ENCODE results near the gene FRG1. TPM values are rescaled to one million over a fixed set of nuclear protein-coding genes. Genes with fewer than 3 reads are reported as not detected.
"Not testable (repeated sequence)": the region's sequence is repeated elsewhere in the genome, so short reads cannot be mapped to it uniquely, and the experiment has no call there.

Gene FRG1
- 39.7 TPM for total RNA-seq
- long read RNA-seq, transcript FRG1-201 (9 exons, 1,074 nt) = major isoform, 25 of 30 reads
- long read RNA-seq, partial matches to known transcripts = 5 of 30 reads
- long read RNA-seq, other reads (novel, unspliced or antisense) = 0 of 30 reads

- TF ChIP-seq CTCF (IDR thresholded peaks at IDR 0.05) = peak; percentile 94
- intact Hi-C loops (cut with DNase I) = no loop called here
- H3K27ac ChIP-seq = peak within 1 kb of the TSS; percentile 93
- peaks cover 7% of the 10 kb centered on the region for H3K36me3 ChIP-seq
- peaks cover 28% of the 10 kb centered on the region for H3K4me1 ChIP-seq
- ATAC-seq (peak; percentile 100), DNase-seq (peak; percentile 96)
- H3K9me3 ChIP-seq = no peaks in the 10 kb centered on the region
- H3K4me3 ChIP-seq = peak within 1 kb of the TSS; percentile 94
- H3K27me3 ChIP-seq (ENCODE audit: low read depth) = no peaks in the 10 kb centered on the region
These were observed at the start of gene FRG1 for GRCh38 chr4:189940178-189941004. Gene FRG1 (plus strand): TSS chr4:189940872. CDS start chr4:189941010, 138 bp downstream.

GRCh38 chr4:189897667-189898066 lies 43.0 kb upstream of the FRG1 start:
- H3K36me3 ChIP-seq = no peaks in the 10 kb centered on the region
- TF ChIP-seq CTCF (IDR thresholded peaks at IDR 0.05) = no peak
- intact Hi-C loops (cut with DNase I) = no loop called here
- DNase-seq (no peak), ATAC-seq (no peak)
- no peaks in the 10 kb centered on the region for H3K4me1 ChIP-seq
- no peak overlapping the region for H3K4me3 ChIP-seq
- H3K27me3 ChIP-seq (ENCODE audit: low read depth) = no peaks in the 10 kb centered on the region
- no peaks in the 10 kb centered on the region for H3K9me3 ChIP-seq
- no peak overlapping the region for H3K27ac ChIP-seq

GRCh38 chr4:189899481-189900015 lies 41.1 kb upstream of the FRG1 start:
- H3K27ac ChIP-seq; intact Hi-C loops (cut with DNase I); H3K9me3 ChIP-seq: not testable (repeated sequence)

GRCh38 chr4:189904420-189905027 lies 36.1 kb upstream of the FRG1 start:
- H3K4me3 ChIP-seq; intact Hi-C loops (cut with DNase I); H3K4me1 ChIP-seq; H3K9me3 ChIP-seq; H3K36me3 ChIP-seq; H3K27ac ChIP-seq; H3K27me3 ChIP-seq (ENCODE audit: low read depth); DNase-seq; ATAC-seq: not testable (repeated sequence)
- TF ChIP-seq CTCF (IDR thresholded peaks at IDR 0.05) = peak; percentile 57

More at GRCh38 chr4:189899481-189900015, 41.1 kb upstream of the FRG1 start:
- not testable (repeated sequence) for DNase-seq; ATAC-seq; H3K4me3 ChIP-seq; H3K27me3 ChIP-seq (ENCODE audit: low read depth); H3K4me1 ChIP-seq; H3K36me3 ChIP-seq

GRCh38 chr4:189912170-189912569 lies 28.5 kb upstream of the FRG1 start:
- Histone ChIP-seq H3K27me3 (ENCODE audit: low read depth) (no peaks in the 10 kb centered on the region), H3K4me1 (no peaks in the 10 kb centered on the region), H3K4me3 (no peak overlapping the region), H3K27ac (no peak overlapping the region), H3K9me3 (no peaks in the 10 kb centered on the region), H3K36me3 (no peaks in the 10 kb centered on the region)
- intact Hi-C loops (cut with DNase I) = no loop called here
- DNase-seq (no peak), ATAC-seq (no peak)
- TF ChIP-seq CTCF (IDR thresholded peaks at IDR 0.05) = peak; percentile 41
